Mucosa of gallbladder (tissue), 1 donor: ENCODE measurements around the gene UROD. TPM values are rescaled to one million over a fixed set of nuclear protein-coding genes. Genes with fewer than 3 reads are reported as not detected.
A peak's percentile ranks its signal among the peaks of the same experiment; 100 is the strongest.
"Not testable (repeated sequence)": the region's sequence is repeated elsewhere in the genome, so short reads cannot be mapped to it uniquely, and the experiment has no call there.

Experiments used
- DNase-seq: peaks from one replicate; pipeline ENCODE4 v3.0.0-alpha.2; 2020; ENCODE audit warnings: low spot score
- total RNA-seq: library from RNA; stranded (reverse); gene quantifications from one replicate; pipeline ENCODE4 v1.2.1, GENCODE V29; 2021
- donor health status: DM: no; HTN: no; CAD: no.

The UROD gene
- total RNA-seq = 53.5 TPM

DNA sequence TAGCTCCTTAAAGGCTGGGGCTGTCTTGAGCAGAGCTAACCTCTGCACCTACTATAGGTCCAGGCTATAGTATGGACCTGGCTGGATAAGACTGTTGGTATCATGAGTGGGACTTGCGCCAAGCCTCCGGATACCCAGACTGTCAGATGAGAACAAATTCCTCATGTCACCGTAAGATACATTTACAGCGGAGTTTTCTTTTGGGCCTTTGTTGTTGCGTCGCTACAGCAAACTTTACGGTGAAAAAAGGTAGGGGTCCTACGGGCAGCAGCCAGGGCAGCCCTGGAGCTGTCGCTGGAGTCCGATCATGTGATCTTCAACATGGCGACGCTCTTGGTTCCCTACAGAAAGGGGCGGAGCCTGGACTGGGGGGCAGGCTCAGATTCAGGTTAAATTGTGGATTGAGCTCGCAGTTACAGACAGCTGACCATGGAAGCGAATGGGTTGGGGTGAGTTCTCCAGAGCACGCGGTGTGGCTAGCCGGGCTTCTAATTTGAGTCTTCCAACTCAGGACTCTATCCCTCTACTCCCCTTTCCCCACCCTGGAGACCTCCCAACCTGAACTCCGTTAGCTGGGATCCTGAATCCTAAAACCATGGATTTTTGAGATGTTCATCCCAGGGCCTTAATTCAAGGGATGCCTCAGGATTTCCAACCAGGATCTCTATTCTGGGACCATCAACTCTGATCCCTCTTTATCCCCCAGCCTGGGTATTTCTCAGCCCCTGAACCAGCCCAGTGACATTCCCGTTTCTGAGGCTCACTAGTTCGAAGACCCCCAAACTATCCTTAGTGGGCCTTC lies at the start of gene UROD:
Gene UROD (plus strand): TSS at position 418 of the 802 bp plus-strand sequence. CDS start 12 bp downstream, at position 430.
- peak; percentile 95 for DNase-seq

DNA sequence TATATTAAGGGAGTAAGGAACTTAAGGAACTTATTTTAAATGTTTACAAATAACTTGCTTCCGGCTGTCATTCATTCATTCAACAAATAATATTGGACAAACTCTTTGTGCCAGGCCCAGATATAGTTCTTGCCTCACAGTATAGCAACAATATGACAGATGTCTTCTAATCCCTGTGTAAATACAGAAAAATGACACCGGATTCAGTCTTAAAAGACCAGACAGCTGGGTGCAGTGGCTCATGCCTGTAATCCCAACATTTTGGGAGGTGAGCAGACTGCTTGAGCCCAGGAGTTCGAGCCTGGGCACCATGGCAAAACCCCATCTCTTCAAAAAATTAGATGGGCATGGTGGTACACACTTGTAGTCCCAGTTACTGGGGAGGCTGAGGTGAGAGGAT lies 49.3 kb upstream of the UROD start:
- DNase-seq = no peak

- DNase-seq = no peak
These were observed 47.7 kb upstream of the UROD start for GRCh38 chr1:44964396-44964795.

- no peak for DNase-seq
These were observed 41.7 kb upstream of the UROD start for GRCh38 chr1:44970317-44970716.

DNA sequence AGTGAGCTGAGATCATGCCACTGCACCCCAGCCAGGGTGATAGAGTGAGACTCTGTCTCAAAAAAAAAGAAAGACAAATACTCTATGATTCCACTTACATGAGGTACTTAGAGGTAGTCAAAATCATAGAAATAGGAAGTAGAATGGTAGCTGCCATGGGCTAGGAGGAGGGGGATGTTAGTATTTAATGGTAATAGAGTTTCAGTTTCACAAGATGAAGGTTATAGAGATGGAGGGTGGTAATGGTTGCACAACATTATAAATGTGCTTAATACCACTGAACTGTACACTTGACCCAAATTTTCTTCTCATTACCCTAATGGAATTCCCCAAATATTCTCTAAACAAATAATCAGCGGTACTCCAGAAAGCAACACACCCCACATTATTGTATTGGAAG lies 38.4 kb upstream of the UROD start:
- DNase-seq = no peak

- DNase-seq = no peak
These were observed 35.8 kb upstream of the UROD start for GRCh38 chr1:44976252-44976651.

GRCh38 chr1:44977372-44977771 lies 34.7 kb upstream of the UROD start:
- not testable (repeated sequence) for DNase-seq

GRCh38 chr1:44985747-44986359 lies 26.2 kb upstream of the UROD start:
- no peak for DNase-seq

- no peak for DNase-seq
These were observed 23.4 kb upstream of the UROD start for GRCh38 chr1:44988531-44989156.

DNA sequence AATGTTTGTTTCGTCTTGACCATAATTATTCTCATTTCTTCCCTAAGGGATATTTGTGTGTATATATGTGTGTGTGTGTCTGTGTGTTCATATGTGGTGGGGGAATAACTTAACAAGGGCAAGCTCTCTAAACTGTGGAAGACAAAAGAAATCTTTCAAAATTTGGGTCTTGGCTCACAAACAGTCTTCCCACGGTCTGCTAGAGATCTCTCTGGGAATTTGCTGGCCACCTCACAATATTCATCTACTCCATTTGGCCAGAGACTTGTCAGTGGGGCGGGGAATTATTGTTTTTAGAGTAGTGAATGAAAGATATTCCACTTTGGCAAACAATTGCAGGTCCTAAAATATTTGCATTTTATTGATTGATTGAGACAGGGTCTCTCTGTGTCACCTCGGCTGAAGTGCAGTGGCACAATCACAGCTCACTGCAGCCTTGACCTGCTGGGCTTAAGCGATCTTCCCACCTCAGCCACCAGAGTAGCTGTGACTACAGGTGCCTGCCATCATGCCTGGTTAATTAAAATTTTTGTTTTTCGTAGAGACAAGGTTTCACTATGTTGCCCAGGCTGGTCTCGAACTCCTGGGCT lies 17.6 kb upstream of the UROD start:
- DNase-seq = no peak

- no peak for DNase-seq
These were observed 16.4 kb upstream of the UROD start for GRCh38 chr1:44995467-44996238.

- no peak for DNase-seq
These were observed 12.8 kb upstream of the UROD start for GRCh38 chr1:44999232-44999631.

DNA sequence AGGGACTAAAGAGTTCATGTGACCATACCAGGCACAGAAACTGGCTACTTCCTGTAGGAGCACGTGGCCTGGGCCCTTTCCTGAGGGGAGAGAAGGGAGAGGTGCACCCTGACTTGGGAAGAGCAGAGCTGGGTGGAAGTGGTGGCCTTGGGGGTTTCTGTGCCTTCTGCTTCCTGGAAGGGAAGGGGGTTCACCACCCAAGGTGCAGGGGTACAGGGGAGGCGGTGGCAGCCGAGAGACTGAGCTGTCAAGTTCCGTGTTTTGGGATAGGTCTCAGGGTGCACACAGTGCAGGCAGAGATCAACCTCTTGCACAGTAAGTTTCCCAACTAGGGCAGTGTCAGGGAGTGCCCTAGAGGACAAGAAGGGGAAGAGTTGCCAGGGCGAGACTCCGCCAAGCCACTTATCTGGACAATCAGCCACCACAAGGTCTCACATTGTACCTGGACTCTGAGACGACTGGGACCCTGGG lies 11.0 kb upstream of the UROD start:
- DNase-seq = no peak

DNA sequence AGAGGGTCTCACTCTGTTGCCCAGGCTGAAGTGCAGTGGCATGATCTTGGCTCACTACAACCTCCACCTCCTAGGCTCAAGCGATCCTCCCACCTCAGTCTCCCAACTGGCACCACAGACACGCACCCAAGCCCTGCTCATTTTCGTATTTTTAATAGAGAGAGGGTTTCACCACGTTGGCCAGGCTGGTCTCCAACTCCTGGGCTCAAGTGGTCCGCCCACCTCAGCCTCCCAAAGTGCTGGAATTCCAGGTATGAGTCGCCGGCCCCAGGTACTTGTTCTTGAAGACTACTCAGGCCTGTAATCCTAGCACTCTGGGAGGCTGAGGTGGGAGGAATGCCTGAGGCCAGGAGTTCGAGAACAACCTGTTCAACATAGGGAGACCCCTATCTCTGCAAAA lies 10.5 kb upstream of the UROD start:
- DNase-seq = not testable (repeated sequence)

GRCh38 chr1:45002650-45003645 lies 9.1 kb upstream of the UROD start:
- DNase-seq = no peak

DNA sequence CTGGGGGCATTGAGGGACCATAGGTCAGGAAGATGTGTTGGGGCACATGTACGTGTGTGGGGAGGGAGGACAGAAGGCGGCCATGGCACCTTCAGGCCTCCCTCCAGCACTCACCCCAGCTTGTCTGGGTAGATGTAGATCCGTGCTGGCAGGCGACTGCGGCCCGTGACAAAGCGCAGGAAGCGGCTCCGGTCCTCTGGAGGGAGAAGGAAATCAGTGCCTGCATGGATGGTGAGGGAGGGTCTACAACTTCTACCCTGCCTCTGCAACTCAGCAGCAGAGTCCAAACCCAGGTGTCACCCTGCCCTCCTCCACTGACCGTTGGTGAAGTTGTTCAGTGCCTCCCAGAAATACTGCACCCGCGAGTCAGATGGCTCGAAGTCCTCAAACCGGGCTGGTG lies 8.3 kb upstream of the UROD start:
- DNase-seq = no peak

GRCh38 chr1:45004281-45004920 lies 7.7 kb upstream of the UROD start:
- no peak for DNase-seq

DNA sequence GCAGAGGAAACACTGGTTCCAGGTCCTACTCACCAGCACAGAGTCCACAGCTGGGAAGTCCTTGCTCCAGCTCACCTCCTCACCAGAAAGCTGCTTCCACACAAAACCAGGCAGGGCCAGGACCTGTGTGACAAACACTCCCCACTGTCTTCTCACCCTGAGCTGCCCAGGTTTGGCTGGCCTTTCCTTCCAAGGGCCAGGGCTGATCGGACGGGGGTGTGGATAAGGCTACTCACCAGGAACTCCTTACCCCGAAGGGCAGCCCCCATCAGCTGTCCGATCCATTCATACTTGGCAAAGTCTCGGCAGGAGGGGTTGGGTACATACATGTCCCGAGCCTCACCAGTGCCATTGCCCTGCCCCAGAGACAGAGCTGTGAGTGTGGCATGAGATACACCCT lies 6.3 kb upstream of the UROD start:
- no peak for DNase-seq

DNA sequence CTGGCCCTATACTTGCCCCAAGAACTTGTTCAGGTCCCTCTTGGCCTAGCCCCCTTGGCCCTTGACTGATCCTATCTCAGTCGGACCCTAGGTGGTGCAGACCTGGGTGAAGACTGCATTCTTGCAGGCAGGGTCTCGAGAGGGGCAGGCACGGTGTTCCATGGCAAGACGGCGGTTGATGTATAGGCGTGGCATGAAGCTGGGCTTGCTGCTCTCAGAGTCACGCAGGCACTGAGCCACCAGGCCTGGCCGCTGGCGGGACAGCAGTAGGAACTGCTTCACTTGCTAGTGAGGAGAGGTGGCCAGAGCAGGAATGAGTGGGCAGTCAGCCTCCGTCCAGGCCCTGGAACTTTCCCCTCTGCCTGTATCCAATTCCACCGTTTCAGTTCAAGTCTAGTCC lies 4.7 kb upstream of the UROD start:
- DNase-seq = no peak

GRCh38 chr1:45008076-45008475 lies 4.0 kb upstream of the UROD start:
- DNase-seq = no peak
